Measurements from ENCODE around the gene CALN1. TPM values are rescaled to one million over a fixed set of nuclear protein-coding genes. Genes with fewer than 3 reads are reported as not detected.

Gene CALN1
- polyA plus RNA-seq, 1 donor from 2014 or later, result 7.8 TPM

DNA sequence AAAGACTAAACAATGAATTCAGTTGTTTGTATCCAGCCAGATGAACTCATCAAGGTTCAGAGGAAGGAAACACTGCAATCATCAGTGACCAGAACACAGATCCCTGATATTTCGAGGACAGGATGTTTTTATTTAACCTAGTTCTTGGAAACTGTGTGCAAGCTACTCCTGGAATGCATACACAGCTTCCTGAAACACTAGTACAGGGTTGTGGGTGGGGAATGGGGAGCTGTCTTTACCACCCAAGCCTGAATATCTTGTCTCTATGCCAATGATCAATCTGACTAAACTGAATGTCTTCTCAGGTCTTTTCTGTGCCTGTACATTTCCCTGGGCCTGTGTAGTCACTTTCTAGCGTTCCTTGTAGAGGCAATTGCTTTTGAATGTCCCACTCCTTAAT is 374.6 kb downstream of the CALN1 start:
- Histone ChIP-seq H2AFZ (ENCODE audit: low read depth, low read length) (no peak overlapping the region), H3K9me3 (ENCODE audit: low read length) (no peaks in the 10 kb centered on the region), H3K27me3 (ENCODE audit: insufficient read depth, low read depth, low read length) (no peaks in the 10 kb centered on the region), H3K79me2 (replicated peaks; ENCODE audit: insufficient read depth, low read length) (no peaks in the 10 kb centered on the region), H3K4me3 (ENCODE audit: low read length) (no peak overlapping the region), H3K9me2 (ENCODE audit: insufficient read depth, low read length) (no peaks in the 10 kb centered on the region), H3K4me2 (ENCODE audit: low read length) (no peak overlapping the region), H3F3A (ENCODE audit: insufficient read depth, low read length, poor library complexity, severe bottlenecking) (no peaks in the 10 kb centered on the region), H3K36me3 (ENCODE audit: insufficient read depth, low read length) (no peaks in the 10 kb centered on the region), H4K20me1 (ENCODE audit: insufficient read depth) (no peaks in the 10 kb centered on the region), H3K27ac (ENCODE audit: low read length) (no peak overlapping the region), H3K9ac (ENCODE audit: low read length) (no peak overlapping the region)
- TF ChIP-seq, protein P1, sequence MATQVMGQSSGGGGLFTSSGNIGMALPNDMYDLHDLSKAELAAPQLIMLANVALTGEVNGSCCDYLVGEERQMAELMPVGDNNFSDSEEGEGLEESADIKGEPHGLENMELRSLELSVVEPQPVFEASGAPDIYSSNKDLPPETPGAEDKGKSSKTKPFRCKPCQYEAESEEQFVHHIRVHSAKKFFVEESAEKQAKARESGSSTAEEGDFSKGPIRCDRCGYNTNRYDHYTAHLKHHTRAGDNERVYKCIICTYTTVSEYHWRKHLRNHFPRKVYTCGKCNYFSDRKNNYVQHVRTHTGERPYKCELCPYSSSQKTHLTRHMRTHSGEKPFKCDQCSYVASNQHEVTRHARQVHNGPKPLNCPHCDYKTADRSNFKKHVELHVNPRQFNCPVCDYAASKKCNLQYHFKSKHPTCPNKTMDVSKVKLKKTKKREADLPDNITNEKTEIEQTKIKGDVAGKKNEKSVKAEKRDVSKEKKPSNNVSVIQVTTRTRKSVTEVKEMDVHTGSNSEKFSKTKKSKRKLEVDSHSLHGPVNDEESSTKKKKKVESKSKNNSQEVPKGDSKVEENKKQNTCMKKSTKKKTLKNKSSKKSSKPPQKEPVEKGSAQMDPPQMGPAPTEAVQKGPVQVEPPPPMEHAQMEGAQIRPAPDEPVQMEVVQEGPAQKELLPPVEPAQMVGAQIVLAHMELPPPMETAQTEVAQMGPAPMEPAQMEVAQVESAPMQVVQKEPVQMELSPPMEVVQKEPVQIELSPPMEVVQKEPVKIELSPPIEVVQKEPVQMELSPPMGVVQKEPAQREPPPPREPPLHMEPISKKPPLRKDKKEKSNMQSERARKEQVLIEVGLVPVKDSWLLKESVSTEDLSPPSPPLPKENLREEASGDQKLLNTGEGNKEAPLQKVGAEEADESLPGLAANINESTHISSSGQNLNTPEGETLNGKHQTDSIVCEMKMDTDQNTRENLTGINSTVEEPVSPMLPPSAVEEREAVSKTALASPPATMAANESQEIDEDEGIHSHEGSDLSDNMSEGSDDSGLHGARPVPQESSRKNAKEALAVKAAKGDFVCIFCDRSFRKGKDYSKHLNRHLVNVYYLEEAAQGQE (IDR thresholded peaks at IDR 0.05; ENCODE audit: borderline replicate concordance), result no peak
- TF ChIP-seq SMC3 (conservative IDR thresholded peaks at IDR 0.05; ENCODE audit: poor library complexity), result no peak
- TF ChIP-seq MXI1 (conservative IDR thresholded peaks at IDR 0.05; ENCODE audit: poor library complexity, severe bottlenecking), result no peak
- TF ChIP-seq RAD21 (conservative IDR thresholded peaks at IDR 0.05), result no peak
- TF ChIP-seq POLR2AphosphoS5 (IDR thresholded peaks at IDR 0.05), result no peak
- no peak for TF ChIP-seq EZH2 (IDR thresholded peaks at IDR 0.05; ENCODE audit: borderline replicate concordance, insufficient read depth, low read length, poor library complexity, severe bottlenecking)
- no peak for TF ChIP-seq TAF1 (IDR thresholded peaks at IDR 0.05; ENCODE audit: low read depth)
- TF ChIP-seq EP300 (conservative IDR thresholded peaks at IDR 0.05; ENCODE audit: poor library complexity, severe bottlenecking), result no peak
- TF ChIP-seq, protein P2, sequence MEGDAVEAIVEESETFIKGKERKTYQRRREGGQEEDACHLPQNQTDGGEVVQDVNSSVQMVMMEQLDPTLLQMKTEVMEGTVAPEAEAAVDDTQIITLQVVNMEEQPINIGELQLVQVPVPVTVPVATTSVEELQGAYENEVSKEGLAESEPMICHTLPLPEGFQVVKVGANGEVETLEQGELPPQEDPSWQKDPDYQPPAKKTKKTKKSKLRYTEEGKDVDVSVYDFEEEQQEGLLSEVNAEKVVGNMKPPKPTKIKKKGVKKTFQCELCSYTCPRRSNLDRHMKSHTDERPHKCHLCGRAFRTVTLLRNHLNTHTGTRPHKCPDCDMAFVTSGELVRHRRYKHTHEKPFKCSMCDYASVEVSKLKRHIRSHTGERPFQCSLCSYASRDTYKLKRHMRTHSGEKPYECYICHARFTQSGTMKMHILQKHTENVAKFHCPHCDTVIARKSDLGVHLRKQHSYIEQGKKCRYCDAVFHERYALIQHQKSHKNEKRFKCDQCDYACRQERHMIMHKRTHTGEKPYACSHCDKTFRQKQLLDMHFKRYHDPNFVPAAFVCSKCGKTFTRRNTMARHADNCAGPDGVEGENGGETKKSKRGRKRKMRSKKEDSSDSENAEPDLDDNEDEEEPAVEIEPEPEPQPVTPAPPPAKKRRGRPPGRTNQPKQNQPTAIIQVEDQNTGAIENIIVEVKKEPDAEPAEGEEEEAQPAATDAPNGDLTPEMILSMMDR (IDR thresholded peaks at IDR 0.05; ENCODE audit: poor library complexity, severe bottlenecking), result no peak

DNA sequence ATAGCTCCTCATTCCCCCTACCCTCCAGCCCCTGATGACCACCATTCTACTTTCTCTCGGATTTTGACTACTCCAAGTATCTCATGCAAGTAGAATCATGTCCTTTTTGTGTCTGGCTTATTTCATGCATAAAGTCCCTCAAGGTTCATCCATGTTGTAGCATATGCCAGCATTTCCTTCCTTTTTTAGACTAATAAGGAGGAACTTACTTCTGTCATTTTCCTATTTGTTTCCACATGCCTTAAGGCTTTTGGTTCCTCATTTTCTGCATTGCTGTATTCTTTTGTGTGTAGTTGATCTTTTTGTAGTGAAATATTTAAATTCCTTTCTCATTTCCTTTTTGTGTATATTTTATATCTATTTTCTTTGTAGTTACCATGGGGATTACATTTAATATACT is 376.9 kb downstream of the CALN1 start:
- Histone ChIP-seq H3F3A (ENCODE audit: insufficient read depth, low read length, poor library complexity, severe bottlenecking) (no peaks in the 10 kb centered on the region), H3K79me2 (replicated peaks; ENCODE audit: insufficient read depth, low read length) (no peaks in the 10 kb centered on the region), H3K9me3 (ENCODE audit: low read length) (no peaks in the 10 kb centered on the region), H3K27ac (ENCODE audit: low read length) (no peak overlapping the region), H3K9ac (ENCODE audit: low read length) (no peak overlapping the region), H2AFZ (ENCODE audit: low read depth, low read length) (no peak overlapping the region), H4K20me1 (ENCODE audit: insufficient read depth) (no peaks in the 10 kb centered on the region), H3K4me3 (ENCODE audit: low read length) (no peak overlapping the region), H3K4me2 (ENCODE audit: low read length) (no peak overlapping the region), H3K36me3 (ENCODE audit: insufficient read depth, low read length) (no peaks in the 10 kb centered on the region), H3K27me3 (ENCODE audit: insufficient read depth, low read depth, low read length) (no peaks in the 10 kb centered on the region), H3K9me2 (ENCODE audit: insufficient read depth, low read length) (no peaks in the 10 kb centered on the region)
- TF ChIP-seq, protein P2 (IDR thresholded peaks at IDR 0.05; ENCODE audit: poor library complexity, severe bottlenecking), result no peak
- TF ChIP-seq RAD21 (conservative IDR thresholded peaks at IDR 0.05) (no peak), EZH2 (IDR thresholded peaks at IDR 0.05; ENCODE audit: borderline replicate concordance, insufficient read depth, low read length, poor library complexity, severe bottlenecking) (no peak)

Measured in neural cell (in vitro differentiated cells).